H1 (cell line): ENCODE measurements around the gene SAFB. TPM values are rescaled to one million over a fixed set of nuclear protein-coding genes. Genes with fewer than 3 reads are reported as not detected.

Source experiments
- CTCF ChIA-PET: fragments of 300-600 bp; sonication (Branson Sonifier 250); formaldehyde crosslinking; loops from one replicate; lab custom pipeline; 2021; ENCODE audit not compliant: partially characterized antibody; lab: Charles Lee
- POLR2A ChIA-PET: fragments of 300-600 bp; sonication (Branson Sonifier 250); formaldehyde crosslinking; loops from one replicate; lab custom pipeline; 2021; ENCODE audit warnings: inconsistent platforms; ENCODE audit not compliant: partially characterized antibody; lab: Charles Lee
- DNase-seq, 2 experiments: peaks; one replicate each; pipeline versions ENCODE4 v3.0.0 to v3.0.0-alpha.2; 2010 to 2022; ENCODE audit warnings: low spot score in 2 of 2, low read depth in 1 of 2, mixed read lengths in 1 of 2
- FAIRE-seq: peaks from 2 replicates; lab custom pipeline; 2011; peaks lifted over from hg19 to GRCh38; lab: Jason Lieb, UNC
- H2AFZ ChIP-seq: 2 replicates; pipeline ENCODE4 v1.8.1; 2012; ENCODE audit warnings: low read length, inconsistent platforms
- H2AK5ac ChIP-seq: 2 replicates; pipeline ENCODE4 v1.6.1; 2013; ENCODE audit warnings: low read depth, low read length
- H2BK120ac ChIP-seq: replicated peaks from 2 replicates; pipeline ENCODE3; 2013; ENCODE audit warnings: low read depth, low read length, inconsistent platforms
- H2BK12ac ChIP-seq: 2 replicates; pipeline ENCODE4 v1.6.1; 2013; ENCODE audit warnings: low read depth, low read length
- H2BK15ac ChIP-seq: 2 replicates; pipeline ENCODE4 v1.6.1; 2013; ENCODE audit warnings: low read length
- H2BK20ac ChIP-seq: 2 replicates; pipeline ENCODE4 v1.6.1; 2013; ENCODE audit warnings: low read length
- H2BK5ac ChIP-seq: 2 replicates; pipeline ENCODE4 v1.6.1; 2013; ENCODE audit warnings: low read depth, low read length
- H3K14ac ChIP-seq: 2 replicates; pipeline ENCODE4 v1.6.1; 2013; ENCODE audit warnings: inconsistent platforms; ENCODE audit not compliant: insufficient read length
- H3K18ac ChIP-seq: 2 replicates; pipeline ENCODE4 v1.6.1; 2013; ENCODE audit warnings: low read length; ENCODE audit errors: extremely low read depth
- H3K23ac ChIP-seq: 2 replicates; pipeline ENCODE4 v1.6.1; 2013; ENCODE audit warnings: inconsistent platforms; ENCODE audit not compliant: insufficient read length
- H3K23me2 ChIP-seq: 2 replicates; pipeline ENCODE4 v1.6.1; 2013; ENCODE audit warnings: low read depth, low read length
- H3K27ac ChIP-seq: 2 replicates; pipeline ENCODE4 v1.6.1; 2011; ENCODE audit warnings: low read depth, low read length, inconsistent platforms
- H3K27me3 ChIP-seq, 4 experiments: replicated peaks in 1 of 4; 1 replicate in 1 of 4; 2 replicates in 3 of 4; pipeline versions ENCODE4 v1.6.1 to v1.8.1; 2011 to 2013; ENCODE audit warnings: low read length in 3 of 4, mild to moderate bottlenecking in 3 of 4, inconsistent platforms in 2 of 4, mixed read lengths in 2 of 4, moderate library complexity in 1 of 4; ENCODE audit not compliant: control insufficient read depth in 3 of 4, insufficient read depth in 3 of 4; ENCODE audit errors: extremely low read depth in 1 of 4
- H3K36me3 ChIP-seq, 4 experiments: 2 replicates each; pipeline versions ENCODE4 v1.6.1 to v1.8.1; 2011 to 2013; ENCODE audit warnings: mild to moderate bottlenecking in 4 of 4, low read length in 3 of 4, moderate library complexity in 2 of 4, control low read depth in 1 of 4, inconsistent platforms in 1 of 4; ENCODE audit not compliant: insufficient read depth in 4 of 4, control insufficient read depth in 2 of 4
- H3K4ac ChIP-seq: replicated peaks from 2 replicates; pipeline ENCODE3; 2013; ENCODE audit warnings: low read length, low read depth, mixed read lengths, inconsistent platforms; ENCODE audit not compliant: insufficient read length
- H3K4me1 ChIP-seq, 4 experiments: replicated peaks in 1 of 4; 1 replicate in 1 of 4; 2 replicates in 3 of 4; pipeline versions ENCODE4 v1.6.1 to v1.8.1; 2011 to 2013; ENCODE audit warnings: low read length in 3 of 4, inconsistent platforms in 2 of 4, mixed read lengths in 1 of 4; ENCODE audit not compliant: insufficient read depth in 4 of 4, control insufficient read depth in 3 of 4
- H3K4me2 ChIP-seq, 2 experiments: 2 replicates each; pipeline versions ENCODE4 v1.6.1 to v1.8.1; 2011 to 2013; ENCODE audit warnings: low read depth in 2 of 2, low read length in 2 of 2, control low read depth in 1 of 2, inconsistent platforms in 1 of 2, mild to moderate bottlenecking in 1 of 2; ENCODE audit not compliant: insufficient read depth in 1 of 2
- H3K4me3 ChIP-seq, 4 experiments: fragments of 200-600, 300-600 bp in 1 of 4; sonication (generic), shearing (Covaris generic), sonication (Bioruptor Twin) in 1 of 4; 2 replicates each; pipeline versions ENCODE4 v1.5.1 to v1.8.1; 2011 to 2016; ENCODE audit warnings: low read length in 4 of 4, low read depth in 3 of 4, control low read depth in 2 of 4, inconsistent platforms in 2 of 4, mild to moderate bottlenecking in 2 of 4, mixed read lengths in 1 of 4, moderate library complexity in 1 of 4; ENCODE audit not compliant: insufficient read depth in 2 of 4; ENCODE audit errors: extremely low read depth in 1 of 4
- H3K56ac ChIP-seq: replicated peaks from 2 replicates; pipeline ENCODE3; 2013; ENCODE audit warnings: low read depth, mild to moderate bottlenecking, mixed read lengths, low read length, inconsistent platforms; ENCODE audit not compliant: insufficient read length
- H3K79me1 ChIP-seq: 2 replicates; pipeline ENCODE4 v1.6.1; 2013; ENCODE audit warnings: low read depth, low read length, control low read depth
- H3K79me2 ChIP-seq, 2 experiments: 2 replicates each; pipeline versions ENCODE4 v1.6.1 to v1.8.1; 2012 to 2013; ENCODE audit warnings: low read length in 2 of 2, mild to moderate bottlenecking in 2 of 2, inconsistent platforms in 1 of 2; ENCODE audit not compliant: insufficient read depth in 2 of 2, control insufficient read depth in 1 of 2
- H3K9ac ChIP-seq, 4 experiments: replicated peaks in 1 of 4; 1 replicate in 1 of 4; 2 replicates in 3 of 4; pipeline versions ENCODE4 v1.6.1 to v1.8.1; 2011 to 2013; ENCODE audit warnings: low read depth in 3 of 4, low read length in 3 of 4, control low read depth in 2 of 4, mild to moderate bottlenecking in 2 of 4, moderate library complexity in 2 of 4, inconsistent platforms in 1 of 4; ENCODE audit errors: extremely low read depth in 1 of 4
- H3K9me3 ChIP-seq, 2 experiments: 2 replicates each; pipeline versions ENCODE4 v1.6.1 to v1.8.1; 2012 to 2013; ENCODE audit warnings: mild to moderate bottlenecking in 2 of 2, moderate library complexity in 2 of 2, control low read depth in 1 of 2, inconsistent platforms in 1 of 2, low read depth in 1 of 2, low read length in 1 of 2, mixed read lengths in 1 of 2; ENCODE audit not compliant: insufficient read depth in 2 of 2
- H4K20me1 ChIP-seq, 2 experiments: replicated peaks in 1 of 2; 2 replicates each; pipeline versions ENCODE3 to v1.8.1; 2011 to 2013; ENCODE audit warnings: inconsistent platforms in 2 of 2, low read length in 2 of 2, mild to moderate bottlenecking in 1 of 2; ENCODE audit not compliant: insufficient read depth in 2 of 2, control insufficient read depth in 1 of 2
- H4K5ac ChIP-seq: 2 replicates; pipeline ENCODE4 v1.6.1; 2013; ENCODE audit warnings: low read length, low read depth, mixed read lengths, inconsistent platforms; ENCODE audit not compliant: insufficient read length
- H4K8ac ChIP-seq: 2 replicates; pipeline ENCODE4 v1.8.0; 2013; ENCODE audit warnings: mild to moderate bottlenecking, moderate library complexity, low read length, inconsistent platforms; ENCODE audit not compliant: insufficient read depth; ENCODE audit errors: extremely low read depth
- H4K91ac ChIP-seq: replicated peaks from 2 replicates; pipeline ENCODE3; 2013; ENCODE audit warnings: low read length, mixed read lengths, inconsistent platforms; ENCODE audit not compliant: insufficient read length
- CHD2 ChIP-seq: IDR thresholded peaks from 2 replicates; pipeline ENCODE4 v1.6.1; 2012; ENCODE audit warnings: low read length, improper control_type of control experiment
- EP300 ChIP-seq, 2 experiments: IDR thresholded peaks; 1 replicate in 1 of 2; 2 replicates in 1 of 2; pipeline ENCODE4 v1.6.1; 2011 to 2012; ENCODE audit warnings: low read depth in 2 of 2, low read length in 2 of 2, mild to moderate bottlenecking in 2 of 2, borderline replicate concordance in 1 of 2, inconsistent platforms in 1 of 2, moderate library complexity in 1 of 2
- EZH2 ChIP-seq: fragments of 200-600 bp; sonication (generic); IDR thresholded peaks from 2 replicates; pipeline ENCODE4 v1.7.1; 2012; ENCODE audit warnings: low read depth, mild to moderate bottlenecking, moderate library complexity, low read length, inconsistent platforms; ENCODE audit not compliant: severe bottlenecking
- GABPA ChIP-seq: IDR thresholded peaks from 2 replicates; pipeline ENCODE4 v1.6.1; 2011; ENCODE audit warnings: mild to moderate bottlenecking, low read length, moderate library complexity, borderline replicate concordance; ENCODE audit not compliant: insufficient read depth
- JUND ChIP-seq: IDR thresholded peaks from 2 replicates; pipeline ENCODE4 v1.6.1; 2011; ENCODE audit warnings: mild to moderate bottlenecking, improper control_type of control experiment, low read length
- SP2 ChIP-seq: IDR thresholded peaks from 2 replicates; pipeline ENCODE4 v1.6.1; 2012; ENCODE audit warnings: mild to moderate bottlenecking, low read length, inconsistent platforms
- TAF1 ChIP-seq: IDR thresholded peaks from 2 replicates; pipeline ENCODE4 v1.6.1; 2011; ENCODE audit warnings: mild to moderate bottlenecking, low read depth, low read length
- TEAD4 ChIP-seq: IDR thresholded peaks from 2 replicates; pipeline ENCODE4 v1.6.1; 2012; ENCODE audit warnings: low read depth, low read length, inconsistent platforms, mixed read lengths
- WGBS, 2 experiments: shearing (Covaris generic) in 1 of 2; methylation state at CpG; one replicate each; pipeline versions ENCODE4 v1.1.6 to v1.1.7; 2013 to 2015; ENCODE audit warnings: low lambda C conversion rate in 2 of 2, mixed read lengths in 2 of 2, inconsistent platforms in 1 of 2, low coverage in 1 of 2, missing lambda C conversion rate in 1 of 2; ENCODE audit not compliant: insufficient replicate concordance in 2 of 2, insufficient coverage in 1 of 2, insufficient read length in 1 of 2; ENCODE audit errors: extremely low coverage in 1 of 2, missing lambda C conversion rate in 1 of 2; 5-methylcytosine and 5-hydroxymethylcytosine counted together
- polyA plus RNA-seq, 7 experiments: library from polyadenylated mRNA; depleted of rRNA in 3 of 7; stranded (reverse) in 5 of 7; unstranded in 2 of 7; fragments of >200 nt in 5 of 7; fragments of 200-250 nt in 2 of 7; gene quantifications; 1 replicate in 5 of 7; 2 replicates in 1 of 7; 4 replicates in 1 of 7; pipeline versions ENCODE4 v1.2.1 to v1.2.3, GENCODE V29; 2011 to 2013; ENCODE audit warnings: missing spikeins in 2 of 7, mixed read lengths in 2 of 7
- total RNA-seq: library from RNA; stranded (reverse); fragmentation: NEBNext Ultra II Directional; extraction: Animal tissue kit (Norgen Biotek cat#: 25700); gene quantifications from 2 replicates; pipeline ENCODE4 v1.2.1, GENCODE V29; 2021

SAFB gene
- total and polyA plus RNA-seq, 2 of the 8 experiments (the other 6 are each of a cell fraction or from before 2014, with no cell fraction given) = 27.0 to 110 TPM

- peaks cover 4 to 25% of the 10 kb centered on the region in 2 experiments for H4K20me1 ChIP-seq
- H3K14ac ChIP-seq = no peak overlapping the region
- H2AFZ ChIP-seq = no peak overlapping the region
- H2BK15ac ChIP-seq = no peak overlapping the region
- CTCF ChIA-PET = no interaction called here
- H3K9me3 ChIP-seq = no peaks in the 10 kb centered on the region
- H2BK5ac ChIP-seq = peak overlapping the region; percentile 5; the same call in 1 of the 2 replicates
- H2AK5ac ChIP-seq = no peak overlapping the region
- H2BK120ac ChIP-seq = no peak overlapping the region
- no peak overlapping the region for H3K4me2 ChIP-seq
- no peak overlapping the region; a peak in 1 of 7 replicates for H3K9ac ChIP-seq
- FAIRE-seq = no peak
- no peak overlapping the region for H3K4ac ChIP-seq
- TF ChIP-seq GABPA (no peak), SP2 (no peak), JUND (no peak), EZH2 (no peak), CHD2 (no peak), EP300 (IDR thresholded peaks at IDR 0.05; ENCODE audit: borderline replicate concordance in 1 of 2, low read depth in 2 of 2, low read length in 2 of 2) (no peak), TAF1 (no peak), TEAD4 (no peak)
- TF ChIP-seq, all 59 proteins: peak for 0
- no peak for DNase-seq
- Histone ChIP-seq H3K4me1 (peaks cover 0 to 21% (median 16%) of the 10 kb centered on the region in 4 experiments; a peak in 6 of 7 replicates), H3K27ac (no peak overlapping the region), H2BK12ac (no peak overlapping the region), H3K23me2 (peaks cover 2% of the 10 kb centered on the region; the same call in 1 of the 2 replicates), H3K36me3 (peaks cover 17 to 37% (median 28%) of the 10 kb centered on the region in 4 experiments; a peak in 7 of 8 replicates), H3K79me1 (peaks cover 12% of the 10 kb centered on the region), H3K56ac (no peak overlapping the region), H3K4me3 (no peak overlapping the region), H4K91ac (no peak overlapping the region), H3K23ac (no peak overlapping the region), H4K8ac (no peak overlapping the region), H2BK20ac (no peak overlapping the region), H3K27me3 (no peaks in the 10 kb centered on the region), H3K18ac (no peak overlapping the region), H4K5ac (no peak overlapping the region), H3K79me2 (no peaks in the 10 kb centered on the region)
- 92% methylated on average over 20 of the region's 23 CpGs; no CpG with 5 or more reads in 1 of the 2 experiments for WGBS, 2 experiments
- POLR2A ChIA-PET = no interaction called here
These were observed 35.2 kb upstream of the SAFB start for GRCh38 chr19:5587661-5588060.
